Keratinocyte (primary cell): ENCODE measurements around the gene CHMP1B. TPM values are rescaled to one million over a fixed set of nuclear protein-coding genes. Genes with fewer than 3 reads are reported as not detected.

Source experiments
- DNase-seq: peaks from one replicate; pipeline ENCODE4 v3.0.0-alpha.2; 2011; ENCODE audit warnings: low read depth, missing footprints, low spot score
- FAIRE-seq: peaks from 2 replicates; lab custom pipeline; 2011; peaks lifted over from hg19 to GRCh38; lab: Jason Lieb, UNC
- H2AFZ ChIP-seq: 2 replicates; pipeline ENCODE4 v1.6.0; 2012; ENCODE audit warnings: low read length, control low read depth, inconsistent platforms; ENCODE audit not compliant: control insufficient read depth
- H3K27ac ChIP-seq: 2 replicates; pipeline ENCODE4 v1.5.1; 2011; ENCODE audit warnings: low read length; ENCODE audit not compliant: control insufficient read depth, insufficient read depth
- H3K27me3 ChIP-seq: 3 replicates; pipeline ENCODE4 v1.6.0; 2011; ENCODE audit warnings: low read length; ENCODE audit not compliant: control insufficient read depth, insufficient read depth; ENCODE audit errors: extremely low read depth
- H3K36me3 ChIP-seq, 2 experiments: 2 replicates in 1 of 2; 3 replicates in 1 of 2; pipeline ENCODE4 v1.5.1; 2011; ENCODE audit warnings: low read length in 2 of 2, mild to moderate bottlenecking in 1 of 2; ENCODE audit not compliant: control insufficient read depth in 2 of 2, insufficient read depth in 2 of 2; ENCODE audit errors: extremely low read depth in 1 of 2
- H3K4me1 ChIP-seq: 3 replicates; pipeline ENCODE4 v1.5.1; 2011; ENCODE audit warnings: low read length; ENCODE audit not compliant: control insufficient read depth, insufficient read depth; ENCODE audit errors: extremely low read depth
- H3K4me2 ChIP-seq: 3 replicates; pipeline ENCODE4 v1.6.0; 2011; ENCODE audit warnings: low read depth, low read length; ENCODE audit not compliant: control insufficient read depth, insufficient read depth; ENCODE audit errors: extremely low read depth
- H3K4me3 ChIP-seq, 3 experiments: fragments of 200-600 bp in 1 of 3; sonication (generic) in 1 of 3; 2 replicates in 2 of 3; 3 replicates in 1 of 3; pipeline ENCODE4 v1.5.1; 2011 to 2016; ENCODE audit warnings: low read length in 3 of 3, mild to moderate bottlenecking in 3 of 3, control low read depth in 2 of 3, inconsistent platforms in 1 of 3, low read depth in 1 of 3, mixed read lengths in 1 of 3, mixed run types in 1 of 3, moderate library complexity in 1 of 3; ENCODE audit not compliant: control insufficient read depth in 2 of 3, insufficient read depth in 2 of 3; ENCODE audit errors: extremely low read depth in 1 of 3
- H3K79me2 ChIP-seq: 2 replicates; pipeline ENCODE4 v1.6.0; 2012; ENCODE audit warnings: low read length; ENCODE audit not compliant: control insufficient read depth, insufficient read depth
- H3K9ac ChIP-seq: 3 replicates; pipeline ENCODE4 v1.6.0; 2011; ENCODE audit warnings: low read length; ENCODE audit not compliant: control insufficient read depth, insufficient read depth; ENCODE audit errors: extremely low read depth
- H3K9me1 ChIP-seq: 3 replicates; pipeline ENCODE4 v1.6.0; 2011; ENCODE audit warnings: low read length; ENCODE audit not compliant: control insufficient read depth, insufficient read depth; ENCODE audit errors: extremely low read depth
- H3K9me3 ChIP-seq: 2 replicates; pipeline ENCODE4 v1.5.1; 2012; ENCODE audit warnings: low read depth, low read length; ENCODE audit not compliant: control insufficient read depth
- H4K20me1 ChIP-seq: 3 replicates; pipeline ENCODE4 v1.6.0; 2011; ENCODE audit warnings: low read length; ENCODE audit not compliant: control insufficient read depth, insufficient read depth; ENCODE audit errors: extremely low read depth
- CTCF ChIP-seq, 3 experiments: IDR thresholded peaks in 1 of 3; conservative IDR thresholded peaks in 1 of 3; optimal IDR thresholded peaks in 1 of 3; 2 replicates in 2 of 3; 3 replicates in 1 of 3; pipeline versions ENCODE3 to v1.5.1; 2011; ENCODE audit warnings: low read length in 3 of 3, mild to moderate bottlenecking in 3 of 3, moderate library complexity in 2 of 3, control low read depth in 1 of 3, inconsistent platforms in 1 of 3; ENCODE audit not compliant: insufficient read depth in 2 of 3; ENCODE audit errors: extremely low read depth in 1 of 3
- EZH2 ChIP-seq: IDR thresholded peaks from one replicate; pipeline ENCODE4 v1.6.1; 2012; ENCODE audit warnings: inconsistent platforms, mild to moderate bottlenecking, low read length, moderate library complexity
- dilution Hi-C: fragments of 300-500 bp; cut with MboI; formaldehyde crosslinking; loops from one replicate; pipeline ENCODE4 v1.7.0; 2020; ENCODE audit warnings: low sequenced_read_pairs; ENCODE audit not compliant: extremely low pct_ligation_motif_present
- polyA plus RNA-seq, 5 experiments: library from polyadenylated mRNA; depleted of rRNA in 3 of 5; stranded (reverse) in 3 of 5; stranded (forward) in 1 of 5; unstranded in 1 of 5; fragments of >200 nt; gene quantifications; 1 replicate in 1 of 5; 2 replicates in 3 of 5; 3 replicates in 1 of 5; pipeline versions ENCODE4 v1.2.1 to v1.2.3, GENCODE V29; 2011 to 2012; ENCODE audit warnings: missing spikeins in 2 of 5, low read depth in 1 of 5, low replicate concordance in 1 of 5

The CHMP1B gene
- polyA plus RNA-seq, 1 donor (not counting 4 experiments of a cell fraction or from before 2014, with no cell fraction given), result 54.7 TPM

- Histone ChIP-seq H3K4me2 (no peak overlapping the region), H3K4me1 (peaks cover 24% of the 10 kb centered on the region), H3K9ac (peak overlapping the region; percentile 100), H4K20me1 (no peaks in the 10 kb centered on the region), H3K79me2 (peaks cover 25% of the 10 kb centered on the region), H3K9me1 (no peaks in the 10 kb centered on the region), H3K4me3 (no peak overlapping the region), H3K36me3 (no peaks in the 10 kb centered on the region), H3K27me3 (no peaks in the 10 kb centered on the region), H3K9me3 (no peaks in the 10 kb centered on the region), H2AFZ (no peak overlapping the region), H3K27ac (peak overlapping the region; percentile 100)
- no peak for DNase-seq
- TF ChIP-seq CTCF (optimal IDR thresholded peaks at IDR 0.05 in 1 of 3, IDR thresholded peaks at IDR 0.05 in 1 of 3, conservative IDR thresholded peaks at IDR 0.05 in 1 of 3; ENCODE audit: extremely low read depth in 1 of 3, insufficient read depth in 2 of 3, low read length in 3 of 3) (no peak), EZH2 (no peak)
- dilution Hi-C loops, result no loop called here
- FAIRE-seq, result no peak
Observed at GRCh38 chr18:11849279-11849678, 1.9 kb upstream of the CHMP1B start.

GRCh38 chr18:11849841-11850634 lies 1.2 kb upstream of the CHMP1B start:
- no peak for TF ChIP-seq EZH2
- peak; percentile 69 for FAIRE-seq
- Histone ChIP-seq H3K9ac (peak overlapping the region; percentile 100), H3K79me2 (peaks cover 29% of the 10 kb centered on the region), H3K4me3 (peak overlapping the region in 2 of 3 experiments; percentile 99 to 100), H3K36me3 (peaks cover 0 to 1% of the 10 kb centered on the region in 2 experiments), H3K27ac (peak overlapping the region; percentile 100), H2AFZ (peak overlapping the region; percentile 79), H4K20me1 (no peaks in the 10 kb centered on the region), H3K9me3 (no peaks in the 10 kb centered on the region), H3K27me3 (no peaks in the 10 kb centered on the region), H3K4me2 (peak overlapping the region; percentile 91), H3K9me1 (no peaks in the 10 kb centered on the region), H3K4me1 (peaks cover 24% of the 10 kb centered on the region)
- no peak for DNase-seq
- dilution Hi-C loops, result no loop called here
